Right lobe of liver (tissue), 4 donors: ENCODE data around the gene AP3D1.

ENCODE experiments used
- CTCF ChIP-seq, 4 donors: fragments of 200-600 bp in 3 of 4; fragments of 450-650 bp in 1 of 4; IDR thresholded peaks; one replicate each; pipeline versions ENCODE4 v1.5.1 to v1.8.0; 2016 to 2022; ENCODE audit warnings: antibody characterized with exemption in 4 of 4, mild to moderate bottlenecking in 2 of 4
- POLR2A ChIP-seq: fragments of 450-650 bp; IDR thresholded peaks from one replicate; pipeline ENCODE4 v1.6.1; 2017; ENCODE audit warnings: antibody characterized with exemption, mild to moderate bottlenecking
- donor health status: DM: no; HTN: no; CAD: no.
- donor health status: DM: no; HTN: no; CAD: no.
- donor health status: DM: no; HTN: yes; CAD: no.

GRCh38 chr19:2099054-2099501 lies 52.3 kb downstream of the AP3D1 start:
- no peak for TF ChIP-seq POLR2A
- no peak for TF ChIP-seq CTCF (IDR thresholded peaks at IDR 0.05)
